IMR-90 (cell line): ENCODE results near the gene HOXB6. TPM values are rescaled to one million over a fixed set of nuclear protein-coding genes. Genes with fewer than 3 reads are reported as not detected.

Experiments
- ATAC-seq: fragments of 200-7000 bp; cut with Tn5 transposase; 2 replicates; pipeline ENCODE4 v1.9.1; 2020; ENCODE audit warnings: low read depth, mild to moderate bottlenecking, moderate library complexity
- BruUV-seq: library from RNA; stranded (reverse); fragments of 400-500 nt; replicated peaks from 2 replicates; lab custom pipeline; 2021; lab: Mats Ljungman, UMichigan
- CTCF ChIA-PET: fragments of 300-600 bp; formaldehyde crosslinking; extraction: SDS; loops from one replicate; lab custom pipeline; 2021; ENCODE audit warnings: antibody characterized with exemption; lab: Yijun Ruan, JAX
- POLR2A ChIA-PET: fragments of 300-600 bp; sonication (Branson Sonifier 250); formaldehyde crosslinking; loops from one replicate; lab custom pipeline; 2022; ENCODE audit warnings: antibody characterized with exemption; ENCODE audit not compliant: unreplicated experiment; lab: Charles Lee
- DNase-seq: peaks from one replicate; pipeline ENCODE4 v3.0.0; 2013
- H2AFZ ChIP-seq: replicated peaks from 2 replicates; pipeline ENCODE3; 2013; ENCODE audit warnings: low read length, mild to moderate bottlenecking; ENCODE audit not compliant: poor library complexity
- H2AK5ac ChIP-seq: 2 replicates; pipeline ENCODE4 v1.6.1; 2013; ENCODE audit warnings: low read depth, low read length, inconsistent platforms
- H2AK9ac ChIP-seq: replicated peaks from 2 replicates; pipeline ENCODE3; 2013; ENCODE audit warnings: mild to moderate bottlenecking, low read depth, low read length, moderate library complexity; ENCODE audit not compliant: poor library complexity
- H2BK120ac ChIP-seq: 2 replicates; pipeline ENCODE4 v1.6.1; 2013; ENCODE audit warnings: low read depth, low read length, inconsistent platforms
- H2BK15ac ChIP-seq: 3 replicates; pipeline ENCODE4 v1.6.1; 2013; ENCODE audit warnings: low read depth, low read length, inconsistent platforms
- H2BK20ac ChIP-seq: 2 replicates; pipeline ENCODE4 v1.6.1; 2013; ENCODE audit warnings: low read depth, mild to moderate bottlenecking, inconsistent platforms, low read length, moderate library complexity
- H2BK5ac ChIP-seq: 2 replicates; pipeline ENCODE4 v1.6.1; 2013; ENCODE audit warnings: mild to moderate bottlenecking, low read depth, low read length, inconsistent platforms; ENCODE audit not compliant: poor library complexity, severe bottlenecking
- H3K14ac ChIP-seq: replicated peaks from 2 replicates; pipeline ENCODE4 v1.6.1; 2013; ENCODE audit warnings: low read depth, low read length, inconsistent platforms
- H3K18ac ChIP-seq: 2 replicates; pipeline ENCODE4 v1.6.1; 2013; ENCODE audit warnings: low read depth, low read length, control low read depth
- H3K23ac ChIP-seq: 2 replicates; pipeline ENCODE4 v1.6.1; 2013; ENCODE audit warnings: low read depth, low read length, inconsistent platforms
- H3K27ac ChIP-seq: 2 replicates; pipeline ENCODE4 v1.5.1; 2013; ENCODE audit warnings: mild to moderate bottlenecking, control low read depth, low read length; ENCODE audit not compliant: insufficient read depth
- H3K27me3 ChIP-seq: 2 replicates; pipeline ENCODE4 v1.6.1; 2013; ENCODE audit warnings: low read length; ENCODE audit not compliant: control insufficient read depth, insufficient read depth
- H3K36me3 ChIP-seq: 2 replicates; pipeline ENCODE4 v1.6.1; 2013; ENCODE audit warnings: low read length, mixed read lengths; ENCODE audit not compliant: control insufficient read depth, insufficient read depth
- H3K4ac ChIP-seq: 2 replicates; pipeline ENCODE4 v1.6.1; 2013; ENCODE audit warnings: low read depth, low read length, inconsistent platforms
- H3K4me1 ChIP-seq: 2 replicates; pipeline ENCODE4 v1.6.1; 2013; ENCODE audit warnings: low read length, mixed read lengths; ENCODE audit not compliant: control insufficient read depth, insufficient read depth
- H3K4me2 ChIP-seq: 2 replicates; pipeline ENCODE4 v1.6.1; 2013; ENCODE audit warnings: low read depth, mild to moderate bottlenecking, control low read depth, low read length, moderate library complexity
- H3K4me3 ChIP-seq: 2 replicates; pipeline ENCODE4 v1.5.1; 2013; ENCODE audit warnings: low read depth, mild to moderate bottlenecking, control low read depth, low read length, moderate library complexity; ENCODE audit not compliant: insufficient read depth
- H3K56ac ChIP-seq: 2 replicates; pipeline ENCODE4 v1.6.1; 2013; ENCODE audit warnings: low read length, inconsistent platforms; ENCODE audit not compliant: insufficient read depth; ENCODE audit errors: extremely low read depth
- H3K79me1 ChIP-seq, 2 experiments: 2 replicates each; pipeline ENCODE4 v1.6.1; 2013; ENCODE audit warnings: low read length in 2 of 2, inconsistent platforms in 1 of 2, low read depth in 1 of 2
- H3K9ac ChIP-seq: 2 replicates; pipeline ENCODE4 v1.6.1; 2013; ENCODE audit warnings: low read depth, low read length, control low read depth
- H3K9me1 ChIP-seq: 2 replicates; pipeline ENCODE4 v1.6.1; 2013; ENCODE audit warnings: low read length, inconsistent platforms; ENCODE audit not compliant: insufficient read depth
- H3K9me3 ChIP-seq: 2 replicates; pipeline ENCODE4 v1.6.1; 2013; ENCODE audit warnings: low read length; ENCODE audit not compliant: control insufficient read depth, insufficient read depth
- H4K20me1 ChIP-seq: 2 replicates; pipeline ENCODE4 v1.6.1; 2013; ENCODE audit warnings: low read length, inconsistent platforms; ENCODE audit not compliant: insufficient read depth
- H4K5ac ChIP-seq: 2 replicates; pipeline ENCODE4 v1.6.1; 2013; ENCODE audit warnings: mild to moderate bottlenecking, low read depth, low read length, control low read depth
- H4K8ac ChIP-seq, 2 experiments: 2 replicates each; pipeline ENCODE4 v1.6.1; 2013; ENCODE audit warnings: low read depth in 2 of 2, low read length in 2 of 2, control low read depth in 1 of 2, inconsistent platforms in 1 of 2
- H4K91ac ChIP-seq: 2 replicates; pipeline ENCODE4 v1.6.1; 2013; ENCODE audit warnings: low read depth, low read length, inconsistent platforms; ENCODE audit not compliant: insufficient read depth
- BHLHE40 ChIP-seq: fragments of 150-350 bp; IDR thresholded peaks from 2 replicates; pipeline ENCODE4 v1.6.1; 2016; ENCODE audit warnings: mild to moderate bottlenecking, low read depth, low read length
- CEBPB ChIP-seq: IDR thresholded peaks from 2 replicates; pipeline ENCODE4 v1.6.1; 2012; ENCODE audit warnings: low read depth, low read length, improper control_type of control experiment
- CHD1 ChIP-seq: IDR thresholded peaks from 2 replicates; pipeline ENCODE4 v1.6.1; 2012; ENCODE audit warnings: low read depth, low read length, improper control_type of control experiment
- MAFK ChIP-seq: IDR thresholded peaks from 2 replicates; pipeline ENCODE4 v1.6.1; 2012; ENCODE audit warnings: low read depth, low read length, improper control_type of control experiment
- MAZ ChIP-seq: IDR thresholded peaks from 2 replicates; pipeline ENCODE4 v1.6.1; 2012; ENCODE audit warnings: low read depth, mild to moderate bottlenecking, low read length, improper control_type of control experiment, moderate library complexity, borderline replicate concordance
- MXI1 ChIP-seq: IDR thresholded peaks from 2 replicates; pipeline ENCODE4 v1.6.1; 2012; ENCODE audit warnings: low read depth, mild to moderate bottlenecking, low read length, moderate library complexity, borderline replicate concordance
- NFE2L2 ChIP-seq: fragments of 150-350 bp; IDR thresholded peaks from 2 replicates; pipeline ENCODE4 v1.6.1; 2016; ENCODE audit warnings: low read depth, mild to moderate bottlenecking, low read length
- POLR2A ChIP-seq: IDR thresholded peaks from 2 replicates; pipeline ENCODE4 v1.6.1; 2012; ENCODE audit warnings: mild to moderate bottlenecking, low read depth, low read length
- RAD21 ChIP-seq: IDR thresholded peaks from 2 replicates; pipeline ENCODE4 v1.6.1; 2012; ENCODE audit warnings: low read length, improper control_type of control experiment
- RCOR1 ChIP-seq: IDR thresholded peaks from 2 replicates; pipeline ENCODE4 v1.6.1; 2012; ENCODE audit warnings: mild to moderate bottlenecking, low read length, improper control_type of control experiment; ENCODE audit not compliant: insufficient replicate concordance
- RFX5 ChIP-seq: IDR thresholded peaks from 2 replicates; pipeline ENCODE4 v1.8.0; 2012; ENCODE audit warnings: low read depth, mild to moderate bottlenecking, low read length, moderate library complexity
- SMC3 ChIP-seq: fragments of 150-350 bp; IDR thresholded peaks from 2 replicates; pipeline ENCODE4 v1.6.1; 2016; ENCODE audit warnings: low read depth, mild to moderate bottlenecking, antibody characterized with exemption, low read length, moderate library complexity
- WGBS, 2 experiments: methylation state at CpG; one replicate each; pipeline versions ENCODE4 v1.1.5 to v1.1.7; 2013; ENCODE audit warnings: missing lambda C conversion rate in 2 of 2; ENCODE audit not compliant: insufficient read length in 1 of 2; ENCODE audit errors: extremely low coverage in 2 of 2; 5-methylcytosine and 5-hydroxymethylcytosine counted together
- dilution Hi-C: fragments of 300-500 bp; cut with HindIII; formaldehyde crosslinking; loops from one replicate; pipeline ENCODE4 v1.14.3; 2018; ENCODE audit warnings: low sequenced_read_pairs; ENCODE audit not compliant: unreplicated experiment
- in situ Hi-C: fragments of 300-500 bp; cut with MboI; formaldehyde crosslinking; loops from 3 replicates; pipeline ENCODE4 v1.14.3; 2019; ENCODE audit warnings: low sequenced_read_pairs, inconsistent platforms, mixed read lengths
- intact Hi-C: fragments of 100-400 bp; cut with micrococcal nuclease; formaldehyde crosslinking; loops from 2 replicates; pipeline ENCODE4 v1.10.0; 2022
- polyA plus RNA-seq, 3 experiments: library from polyadenylated mRNA; depleted of rRNA; stranded (reverse); fragments of >200 nt; gene quantifications; 2 replicates each; pipeline ENCODE4 v1.2.3, GENCODE V29; 2012; ENCODE audit warnings: low replicate concordance in 1 of 3
- total RNA-seq: library from RNA; depleted of rRNA; stranded (reverse); fragments of >200 nt; gene quantifications from 2 replicates; pipeline ENCODE4 v1.2.3, GENCODE V29; 2012
- TF ChIP-seq, protein P1 (sequence below): conservative IDR thresholded peaks from 2 replicates; pipeline ENCODE4 v1.5.1; 2012; ENCODE audit warnings: mild to moderate bottlenecking, low read depth, low read length, improper control_type of control experiment
- TF ChIP-seq, protein P2 (sequence below): fragments of 150-350 bp; IDR thresholded peaks from 2 replicates; pipeline ENCODE4 v1.6.1; 2016; ENCODE audit warnings: low read depth, mild to moderate bottlenecking, low read length, moderate library complexity, borderline replicate concordance
- TF ChIP-seq, protein P3 (sequence below): fragments of 150-350 bp; IDR thresholded peaks from 2 replicates; pipeline ENCODE4 v1.6.1; 2017; ENCODE audit warnings: mild to moderate bottlenecking, antibody characterized with exemption, low read length, low read depth

Gene HOXB6
- total and polyA plus RNA-seq, 2 of the 4 experiments (the other 2 are of a cell fraction) = 11.1 to 42.2 TPM

DNA sequence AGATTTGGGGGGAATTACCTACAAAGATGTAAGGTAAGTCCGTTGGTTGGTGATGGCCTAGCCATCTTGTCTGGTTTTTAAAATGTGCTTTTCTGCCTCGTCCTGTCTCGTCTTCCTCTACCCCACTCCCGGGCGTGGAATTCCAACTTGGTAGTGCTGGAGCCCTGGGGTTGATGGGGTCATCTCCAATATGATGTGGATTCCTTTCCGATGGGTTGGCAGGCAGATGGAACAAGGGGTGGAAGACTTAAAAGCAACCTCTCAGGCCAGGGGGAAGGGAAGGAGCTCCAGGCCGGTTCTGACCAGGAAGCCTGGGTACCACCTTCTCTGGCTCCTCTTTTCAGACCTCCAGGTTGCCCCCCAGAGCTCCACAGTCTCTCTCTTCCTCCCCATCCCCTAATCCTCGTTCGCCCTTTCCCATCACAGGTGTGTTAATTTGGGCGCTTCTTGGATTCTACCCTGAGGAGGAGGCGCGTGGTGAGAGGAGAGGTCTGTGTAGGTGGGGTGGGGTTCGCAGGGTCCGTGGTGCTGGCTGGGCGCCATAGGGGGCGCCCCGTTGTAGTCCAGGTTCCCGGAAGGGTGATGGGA lies 54.8 kb downstream of the HOXB6 start:
- peak overlapping the region; percentile 80 for H3K18ac ChIP-seq
- peak overlapping the region; percentile 98 for H4K91ac ChIP-seq
- TSS peak; percentile 43 for BruUV-seq
- H3K14ac ChIP-seq = peak overlapping the region; percentile 96
- no peaks in the 10 kb centered on the region for H4K20me1 ChIP-seq
- H3K9me1 ChIP-seq = peaks cover 3% of the 10 kb centered on the region; the same call in 1 of the 2 replicates
- H4K5ac ChIP-seq = peak overlapping the region; percentile 90
- H3K56ac ChIP-seq = peak overlapping the region; percentile 88
- H3K36me3 ChIP-seq = peaks cover 33% of the 10 kb centered on the region
- H2BK5ac ChIP-seq = peak overlapping the region; percentile 95
- ChIA-PET POLR2A (interaction anchor here (0.7 to 1.2 kb wide), 3 partner anchors 13 to 719 kb away, joined by 3 read pairs; no protein-coding TSS in a partner anchor), CTCF (interaction anchor here (1.1 kb wide), 1 partner anchor 63 kb away, joined by 5 read pairs; no protein-coding TSS in a partner anchor)
- H2AK5ac ChIP-seq = peak overlapping the region; percentile 92
- peaks cover 4 to 25% of the 10 kb centered on the region in 2 experiments; a peak in 2 of 4 replicates for H3K79me1 ChIP-seq
- no peaks in the 10 kb centered on the region for H3K9me3 ChIP-seq
- H2BK20ac ChIP-seq = peak overlapping the region; percentile 93
- dilution Hi-C loops = no loop called here
- peak overlapping the region; percentile 96 for H3K27ac ChIP-seq
- H4K8ac ChIP-seq = peak overlapping the region; percentile 63 to 96
- peak overlapping the region; percentile 97 for H2BK120ac ChIP-seq
- H3K4me3 ChIP-seq = peak overlapping the region; percentile 25
- WGBS, 2 experiments = 0% methylated on average over 2 of the region's 18 CpGs; no CpG with 5 or more reads in 1 of the 2 experiments
- H3K9ac ChIP-seq = peak overlapping the region; percentile 79
- intact Hi-C loops = no loop called here
- in situ Hi-C loops = loop anchor here (10.0 kb wide), 1 partner anchor 195 kb away; no protein-coding TSS in a partner anchor
- TF ChIP-seq MAZ (no peak), MXI1 (no peak), POLR2A (no peak), CEBPB (no peak), RCOR1 (no peak), RAD21 (no peak), BHLHE40 (no peak), MAFK (no peak), RFX5 (no peak), SMC3 (no peak), CHD1 (no peak), NFE2L2 (no peak)
- TF ChIP-seq, protein P1, sequence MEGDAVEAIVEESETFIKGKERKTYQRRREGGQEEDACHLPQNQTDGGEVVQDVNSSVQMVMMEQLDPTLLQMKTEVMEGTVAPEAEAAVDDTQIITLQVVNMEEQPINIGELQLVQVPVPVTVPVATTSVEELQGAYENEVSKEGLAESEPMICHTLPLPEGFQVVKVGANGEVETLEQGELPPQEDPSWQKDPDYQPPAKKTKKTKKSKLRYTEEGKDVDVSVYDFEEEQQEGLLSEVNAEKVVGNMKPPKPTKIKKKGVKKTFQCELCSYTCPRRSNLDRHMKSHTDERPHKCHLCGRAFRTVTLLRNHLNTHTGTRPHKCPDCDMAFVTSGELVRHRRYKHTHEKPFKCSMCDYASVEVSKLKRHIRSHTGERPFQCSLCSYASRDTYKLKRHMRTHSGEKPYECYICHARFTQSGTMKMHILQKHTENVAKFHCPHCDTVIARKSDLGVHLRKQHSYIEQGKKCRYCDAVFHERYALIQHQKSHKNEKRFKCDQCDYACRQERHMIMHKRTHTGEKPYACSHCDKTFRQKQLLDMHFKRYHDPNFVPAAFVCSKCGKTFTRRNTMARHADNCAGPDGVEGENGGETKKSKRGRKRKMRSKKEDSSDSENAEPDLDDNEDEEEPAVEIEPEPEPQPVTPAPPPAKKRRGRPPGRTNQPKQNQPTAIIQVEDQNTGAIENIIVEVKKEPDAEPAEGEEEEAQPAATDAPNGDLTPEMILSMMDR = no peak
- TF ChIP-seq, protein P2, sequence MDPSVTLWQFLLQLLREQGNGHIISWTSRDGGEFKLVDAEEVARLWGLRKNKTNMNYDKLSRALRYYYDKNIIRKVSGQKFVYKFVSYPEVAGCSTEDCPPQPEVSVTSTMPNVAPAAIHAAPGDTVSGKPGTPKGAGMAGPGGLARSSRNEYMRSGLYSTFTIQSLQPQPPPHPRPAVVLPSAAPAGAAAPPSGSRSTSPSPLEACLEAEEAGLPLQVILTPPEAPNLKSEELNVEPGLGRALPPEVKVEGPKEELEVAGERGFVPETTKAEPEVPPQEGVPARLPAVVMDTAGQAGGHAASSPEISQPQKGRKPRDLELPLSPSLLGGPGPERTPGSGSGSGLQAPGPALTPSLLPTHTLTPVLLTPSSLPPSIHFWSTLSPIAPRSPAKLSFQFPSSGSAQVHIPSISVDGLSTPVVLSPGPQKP = no peak
- TF ChIP-seq, protein P3, sequence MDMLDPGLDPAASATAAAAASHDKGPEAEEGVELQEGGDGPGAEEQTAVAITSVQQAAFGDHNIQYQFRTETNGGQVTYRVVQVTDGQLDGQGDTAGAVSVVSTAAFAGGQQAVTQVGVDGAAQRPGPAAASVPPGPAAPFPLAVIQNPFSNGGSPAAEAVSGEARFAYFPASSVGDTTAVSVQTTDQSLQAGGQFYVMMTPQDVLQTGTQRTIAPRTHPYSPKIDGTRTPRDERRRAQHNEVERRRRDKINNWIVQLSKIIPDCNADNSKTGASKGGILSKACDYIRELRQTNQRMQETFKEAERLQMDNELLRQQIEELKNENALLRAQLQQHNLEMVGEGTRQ = no peak
- peak; percentile 89 for DNase-seq
- peak overlapping the region; percentile 94 for H2BK15ac ChIP-seq
- H3K4me1 ChIP-seq = peaks cover 48% of the 10 kb centered on the region
- H3K23ac ChIP-seq = peak overlapping the region; percentile 99
- H2AFZ ChIP-seq = peak overlapping the region; percentile 33
- peak; percentile 16 for ATAC-seq
- no peaks in the 10 kb centered on the region for H3K27me3 ChIP-seq
- peak overlapping the region; percentile 91 for H2AK9ac ChIP-seq
- peak overlapping the region; percentile 74 for H3K4me2 ChIP-seq
- peak overlapping the region; percentile 98 for H3K4ac ChIP-seq
